OCI-LY7 (cell line): Measurements from ENCODE around the gene USP22.

Source experiments
- EZH2phosphoT487 ChIP-seq: fragments of 200-600 bp; sonication (generic); IDR thresholded peaks from 2 replicates; pipeline ENCODE4 v1.6.1; 2018; ENCODE audit warnings: low read depth, borderline replicate concordance, mild to moderate bottlenecking, mixed run types, antibody characterized with exemption, low read length, moderate library complexity, mixed read lengths
- TF ChIP-seq, protein P1 (sequence below): fragments of 200-600 bp; sonication (generic); conservative IDR thresholded peaks from 2 replicates; pipeline ENCODE4 v1.5.1; 2014; ENCODE audit warnings: mild to moderate bottlenecking, antibody characterized with exemption, low read length, moderate library complexity, mixed read lengths

DNA sequence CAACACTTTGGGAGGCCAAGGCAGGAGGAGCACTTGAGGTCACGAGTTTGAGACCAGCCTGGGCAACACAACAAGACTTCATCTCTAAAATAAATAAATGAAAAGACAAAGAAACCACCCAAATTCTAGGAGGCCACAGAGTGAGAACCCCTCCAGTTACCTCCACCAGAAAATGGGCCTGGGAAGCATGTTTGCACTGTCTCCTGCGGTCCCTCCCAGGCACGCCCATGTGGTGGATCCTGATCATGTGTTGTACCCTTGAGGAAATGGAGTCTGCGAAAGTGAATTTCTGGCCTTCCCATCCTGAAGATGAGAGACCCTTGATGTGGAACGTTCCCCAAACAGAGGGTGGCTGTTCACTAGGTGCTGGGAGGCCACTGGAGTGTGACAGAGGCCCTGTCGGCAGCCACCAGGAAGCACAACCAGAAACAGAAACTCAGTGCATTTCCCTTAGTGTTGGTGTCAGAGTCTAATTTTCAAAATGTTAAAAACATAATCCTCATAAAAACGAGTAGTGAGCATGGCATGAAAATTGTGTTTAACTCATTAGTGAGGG, 19.2 kb upstream of the USP22 start:
- TF ChIP-seq, protein P1, sequence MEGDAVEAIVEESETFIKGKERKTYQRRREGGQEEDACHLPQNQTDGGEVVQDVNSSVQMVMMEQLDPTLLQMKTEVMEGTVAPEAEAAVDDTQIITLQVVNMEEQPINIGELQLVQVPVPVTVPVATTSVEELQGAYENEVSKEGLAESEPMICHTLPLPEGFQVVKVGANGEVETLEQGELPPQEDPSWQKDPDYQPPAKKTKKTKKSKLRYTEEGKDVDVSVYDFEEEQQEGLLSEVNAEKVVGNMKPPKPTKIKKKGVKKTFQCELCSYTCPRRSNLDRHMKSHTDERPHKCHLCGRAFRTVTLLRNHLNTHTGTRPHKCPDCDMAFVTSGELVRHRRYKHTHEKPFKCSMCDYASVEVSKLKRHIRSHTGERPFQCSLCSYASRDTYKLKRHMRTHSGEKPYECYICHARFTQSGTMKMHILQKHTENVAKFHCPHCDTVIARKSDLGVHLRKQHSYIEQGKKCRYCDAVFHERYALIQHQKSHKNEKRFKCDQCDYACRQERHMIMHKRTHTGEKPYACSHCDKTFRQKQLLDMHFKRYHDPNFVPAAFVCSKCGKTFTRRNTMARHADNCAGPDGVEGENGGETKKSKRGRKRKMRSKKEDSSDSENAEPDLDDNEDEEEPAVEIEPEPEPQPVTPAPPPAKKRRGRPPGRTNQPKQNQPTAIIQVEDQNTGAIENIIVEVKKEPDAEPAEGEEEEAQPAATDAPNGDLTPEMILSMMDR = peak; percentile 58
- TF ChIP-seq EZH2phosphoT487 = no peak
